COR-L47 (cell line): ENCODE data around the gene TTC21A.

Experiments
- DNase-seq: peaks from one replicate; lab custom pipeline; 2025; lab: John Stamatoyannopoulos, UW

TTC21A gene

DNA sequence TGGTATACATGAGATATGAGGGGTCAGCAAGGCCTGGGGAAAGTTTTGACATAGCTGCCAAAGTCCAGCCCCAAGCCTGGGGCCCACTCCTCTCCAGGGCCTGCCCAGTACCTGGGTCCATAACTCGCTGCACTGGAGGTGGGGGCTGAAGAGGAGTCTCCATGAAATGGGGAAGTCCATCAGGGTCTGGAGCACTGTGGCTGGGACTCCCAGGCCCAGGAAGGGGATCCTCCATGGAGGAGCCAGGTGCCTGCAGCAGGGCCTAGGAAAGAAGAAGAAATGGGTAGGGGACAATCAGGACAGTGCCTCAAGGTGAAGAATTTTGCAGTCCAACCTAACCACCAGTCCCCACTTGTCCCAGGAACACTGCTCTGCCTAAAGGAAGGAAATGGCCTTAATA is 8.2 kb upstream of the TTC21A start:
- no peak for DNase-seq

DNA sequence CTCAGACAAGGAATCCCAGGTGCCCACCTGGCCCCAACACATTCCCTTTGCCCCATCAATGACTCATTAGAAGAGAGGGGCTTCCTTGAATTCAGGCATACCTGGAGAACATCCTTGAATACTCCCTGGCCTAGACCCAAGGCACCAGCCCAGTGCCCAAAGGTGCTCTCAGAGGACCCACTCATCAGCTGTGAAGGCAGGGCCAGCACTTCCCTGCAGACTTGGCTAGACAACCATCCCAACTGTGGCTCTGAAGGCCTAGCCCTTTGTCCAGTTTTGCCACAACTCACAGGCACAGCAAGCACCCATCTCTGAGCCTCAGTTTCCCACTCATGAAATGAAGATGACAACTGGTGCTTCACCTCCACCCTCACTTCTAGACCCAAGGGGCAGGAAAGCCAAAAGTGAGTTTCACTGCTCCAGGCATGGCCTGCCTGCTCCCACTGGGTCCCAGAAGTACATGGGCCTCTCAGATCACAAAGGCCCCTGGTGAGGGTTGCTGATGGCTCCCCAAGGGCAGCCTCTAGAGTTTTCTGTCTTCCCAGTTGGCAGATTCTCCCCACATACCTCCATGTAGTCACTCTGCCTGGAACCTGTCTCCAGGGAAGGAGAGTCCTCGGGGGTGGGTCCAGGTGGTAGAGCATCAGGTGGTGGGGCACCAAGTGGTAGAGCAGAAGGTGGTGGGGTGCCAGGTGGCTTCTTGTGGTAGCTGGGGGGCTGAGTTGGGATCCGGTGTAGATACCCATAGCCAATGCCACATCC is 7.6 kb upstream of the TTC21A start:
- no peak for DNase-seq

DNA sequence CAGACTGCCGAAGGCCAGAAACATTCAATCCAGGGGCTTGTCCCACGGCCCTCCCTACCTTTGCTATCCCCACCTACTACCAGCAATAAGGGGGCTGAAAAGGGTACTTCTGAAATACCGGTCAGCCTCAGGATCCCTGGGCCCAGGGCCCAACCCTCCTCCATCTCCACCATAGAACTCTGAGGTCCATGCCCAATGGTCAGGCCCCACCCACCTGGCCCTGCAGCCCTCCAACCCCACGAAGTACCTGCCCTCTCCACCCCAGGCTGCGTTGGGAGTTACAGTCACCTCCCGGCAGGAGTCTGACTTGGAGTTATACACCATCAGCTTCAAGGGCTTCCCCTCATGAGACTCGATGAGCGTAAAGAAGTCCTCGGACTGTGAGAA is 7.0 kb upstream of the TTC21A start:
- no peak for DNase-seq

DNA sequence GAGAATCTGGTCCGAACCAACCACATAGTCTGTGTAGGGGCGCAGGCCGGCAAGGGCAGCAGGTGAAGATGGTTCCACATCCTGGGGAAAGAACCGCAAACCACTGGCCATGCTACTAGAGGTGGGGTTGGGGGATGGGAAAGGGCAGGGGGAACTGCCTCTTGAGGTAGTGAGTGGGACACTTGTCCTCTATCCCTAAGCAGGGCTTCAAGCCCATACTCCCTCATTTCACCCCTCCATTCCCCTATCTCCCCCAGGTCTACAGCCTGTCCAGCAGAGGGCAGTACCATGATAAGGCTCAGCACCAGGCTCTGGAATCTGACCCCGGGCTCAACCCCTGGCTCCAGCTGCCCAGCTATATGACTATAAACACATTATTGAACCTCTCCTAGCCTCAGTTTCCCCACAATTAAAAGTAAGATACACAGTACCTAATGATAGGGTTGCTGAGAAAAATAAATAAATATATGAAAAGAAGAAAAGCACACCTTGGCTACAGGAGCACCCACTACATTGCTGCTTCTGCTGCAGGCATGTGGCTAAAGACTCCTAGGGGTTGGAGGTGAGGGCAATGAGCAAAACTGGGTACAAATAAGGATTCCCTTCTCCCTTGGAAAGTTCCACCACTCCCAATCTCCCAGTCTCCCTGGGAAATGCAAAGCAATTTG is 6.3 kb upstream of the TTC21A start:
- no peak for DNase-seq

- DNase-seq = no peak
These were observed 4.8 kb upstream of the TTC21A start for GRCh38 chr3:39102504-39103323.

- DNase-seq = no peak
These were observed 4.2 kb upstream of the TTC21A start for GRCh38 chr3:39103324-39103693.

- no peak for DNase-seq
These were observed 3.5 kb upstream of the TTC21A start for GRCh38 chr3:39103791-39104552.

- DNase-seq = no peak
These were observed 2.4 kb upstream of the TTC21A start for GRCh38 chr3:39104961-39105686.

GRCh38 chr3:39105687-39106063 is 1.8 kb upstream of the TTC21A start:
- no peak for DNase-seq

DNA sequence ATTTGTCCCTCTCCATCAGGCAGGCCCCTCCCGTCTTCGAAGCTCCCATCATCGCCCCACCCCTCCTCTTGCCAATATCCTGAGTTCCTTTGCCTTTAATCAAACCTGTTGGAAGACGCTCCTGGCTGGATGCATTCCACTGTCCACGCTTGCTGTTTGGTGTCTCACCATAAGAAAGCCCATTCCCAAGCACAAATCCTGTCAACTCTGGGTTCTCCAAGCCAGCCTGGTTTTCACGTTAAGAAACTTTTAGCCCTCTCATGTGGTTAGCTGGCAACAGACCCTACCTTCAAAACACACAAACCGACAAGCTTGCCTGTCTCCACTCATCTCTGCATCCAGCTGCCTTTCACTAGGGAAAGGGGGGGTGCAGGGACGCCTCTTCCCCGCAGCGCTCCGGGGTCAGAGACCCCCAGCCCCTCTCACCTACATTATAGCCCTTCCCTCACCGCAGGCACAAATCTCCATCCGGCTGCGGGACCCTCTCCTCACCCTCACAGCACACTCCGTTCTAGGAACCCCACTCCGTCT is 1.1 kb upstream of the TTC21A start:
- no peak for DNase-seq

DNA sequence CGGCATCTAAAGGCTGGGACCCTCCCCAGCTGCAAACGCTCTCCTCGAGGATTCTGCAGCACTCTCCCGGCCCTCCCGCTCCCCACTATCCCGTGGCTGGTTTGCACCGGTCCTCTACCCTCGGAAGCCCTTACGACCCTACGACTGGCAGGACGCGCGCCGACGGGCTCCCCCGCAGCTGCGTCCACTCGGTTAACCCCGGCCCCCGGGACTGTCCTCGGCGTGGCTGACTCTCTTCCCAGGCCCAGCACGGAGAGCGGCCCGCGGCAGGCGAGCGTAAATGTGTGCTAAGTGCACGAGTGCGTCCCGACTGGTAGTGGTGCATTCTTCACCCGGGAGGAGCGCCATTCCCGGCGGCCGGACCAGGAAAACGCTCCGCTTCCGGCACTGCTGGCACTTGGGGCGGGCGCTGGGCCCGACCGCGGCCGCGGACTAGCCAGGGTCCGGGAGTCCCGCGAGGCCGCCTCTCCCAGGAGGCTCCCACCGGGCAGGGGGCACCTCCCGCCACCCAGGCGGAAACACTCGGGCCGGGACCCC is 561 bp upstream of the TTC21A start:
- no peak for DNase-seq

GRCh38 chr3:39108200-39108710 is 775 bp downstream of the TTC21A start:
- DNase-seq = no peak

GRCh38 chr3:39109086-39109485 is 1.6 kb downstream of the TTC21A start:
- DNase-seq = no peak

DNA sequence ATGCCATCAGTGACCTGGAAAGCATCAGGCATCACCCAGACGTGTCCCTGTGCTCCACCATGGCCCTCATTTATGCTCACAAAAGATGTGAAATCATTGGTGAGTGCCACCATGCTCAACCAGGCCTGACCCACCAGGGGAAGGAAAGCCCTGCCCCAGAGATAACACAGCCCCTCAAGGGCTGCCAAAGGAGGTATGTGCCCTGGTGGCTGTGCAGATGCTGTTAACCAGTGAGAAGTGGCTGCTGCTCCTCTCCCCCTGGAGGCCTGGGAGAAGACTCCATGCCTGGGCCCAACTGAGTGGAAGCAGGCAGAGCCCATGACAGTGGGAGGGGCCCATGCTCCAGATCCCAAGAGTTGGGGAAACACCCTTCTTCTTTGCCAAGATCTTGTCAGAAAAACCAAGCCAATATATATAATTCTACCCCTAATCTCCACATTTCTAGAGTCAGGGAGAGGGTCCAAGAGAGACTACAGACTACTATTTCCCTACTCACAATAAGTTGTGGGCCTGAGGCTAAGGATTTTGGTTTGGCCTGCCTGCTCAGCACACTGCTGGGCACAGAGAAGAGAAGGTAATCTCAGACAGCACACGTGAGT is 2.7 kb downstream of the TTC21A start:
- no peak for DNase-seq

GRCh38 chr3:39112113-39112512 is 4.6 kb downstream of the TTC21A start:
- no peak for DNase-seq

GRCh38 chr3:39112535-39112934 is 5.1 kb downstream of the TTC21A start:
- no peak for DNase-seq

GRCh38 chr3:39113291-39113690 is 5.8 kb downstream of the TTC21A start:
- no peak for DNase-seq

DNA sequence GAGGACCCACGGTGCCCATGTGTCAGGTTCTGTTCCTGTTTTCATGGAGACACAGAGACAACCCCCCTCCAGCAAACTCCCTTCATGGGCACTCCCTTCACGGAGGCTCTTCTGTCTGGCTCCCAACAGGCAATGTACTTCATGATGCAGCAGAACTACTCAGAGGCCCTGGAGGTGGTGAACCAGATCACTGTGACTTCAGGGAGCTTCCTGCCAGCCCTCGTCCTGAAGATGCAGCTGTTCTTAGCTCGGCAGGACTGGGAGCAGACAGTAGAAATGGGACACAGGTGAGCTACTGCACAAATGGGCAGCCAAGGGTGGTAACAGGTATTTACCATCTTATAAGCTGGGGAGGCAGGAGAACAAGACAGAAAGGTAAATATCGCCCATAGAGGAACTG is 7.0 kb downstream of the TTC21A start:
- DNase-seq = no peak

DNA sequence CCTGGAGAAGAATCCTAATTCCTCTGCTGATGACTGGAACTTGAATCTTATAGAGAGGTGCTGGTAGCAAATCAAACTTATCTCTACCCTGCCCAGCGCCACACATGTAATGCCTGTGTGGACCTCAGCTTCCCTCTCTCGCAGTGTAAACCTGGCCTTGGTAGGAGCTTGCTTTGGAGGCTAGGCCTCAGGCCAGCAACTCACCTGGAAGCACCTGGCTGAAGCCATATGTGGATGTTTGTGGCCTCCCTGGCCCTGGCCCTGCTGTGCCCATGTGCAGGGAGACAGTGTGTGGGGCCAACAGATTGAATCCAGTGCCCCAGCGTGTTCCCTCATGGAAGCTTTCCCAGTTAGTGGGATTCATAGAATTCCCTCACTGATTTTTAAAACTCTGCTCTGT is 8.4 kb downstream of the TTC21A start:
- DNase-seq = no peak

GRCh38 chr3:39118079-39118478 is 10.6 kb downstream of the TTC21A start:
- DNase-seq = no peak
